ENCODE measurements around the gene PTPRN2.

GRCh38 chr7:157874870-157875229 lies 712.8 kb downstream of the PTPRN2 start:
- no peak for TF ChIP-seq EZH2 (IDR thresholded peaks at IDR 0.05; ENCODE audit: borderline replicate concordance, low read length)
- TF ChIP-seq CTCF (conservative IDR thresholded peaks at IDR 0.05 in 1 of 2, IDR thresholded peaks at IDR 0.05 in 1 of 2; ENCODE audit: extremely low read depth in 1 of 2, insufficient read depth in 1 of 2, low read depth in 1 of 2, low read length in 2 of 2) = no peak

All from mammary epithelial cell (primary cell).